Activated CD4-positive, alpha-beta T cell treated with anti-CD3 and anti-CD28 coated beads for 1 hour (primary cell): Measurements from ENCODE around the gene PAFAH1B2.

ENCODE experiments used
- DNase-seq: peaks from one replicate; pipeline ENCODE4 v3.0.0-alpha.2; 2020

The PAFAH1B2 gene

DNA sequence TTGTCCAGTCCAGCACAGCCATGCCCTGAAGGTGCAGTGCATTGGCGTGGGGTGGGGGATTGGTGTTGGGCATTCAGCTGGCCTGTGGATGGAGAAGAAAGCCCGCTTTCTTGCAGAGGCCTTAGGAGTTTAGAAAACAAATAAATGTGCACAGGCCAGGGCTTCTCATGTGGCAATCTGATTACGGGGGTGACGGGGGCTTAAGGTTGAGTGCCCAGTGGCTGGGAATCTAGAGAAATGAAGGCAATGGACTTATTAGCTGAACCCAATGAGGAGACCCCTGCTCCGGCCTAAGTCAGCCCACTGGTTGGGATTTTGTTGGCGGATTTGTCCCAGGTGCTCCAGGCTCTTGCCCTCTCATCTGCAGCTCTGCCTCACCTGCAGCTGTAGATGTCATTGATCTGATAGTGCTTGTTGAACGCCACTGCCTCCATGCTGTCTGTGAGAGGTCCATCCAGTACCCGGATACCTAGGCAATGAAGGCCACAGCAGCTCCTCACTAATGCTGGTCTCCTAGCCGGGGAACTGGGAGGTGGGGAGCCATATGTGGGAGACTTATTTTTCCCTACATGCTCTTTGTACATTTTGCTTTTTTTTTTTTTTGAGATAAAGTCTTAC is 81.6 kb downstream of the PAFAH1B2 start:
- DNase-seq: no peak
